HEK293 (cell line): ENCODE measurements around the gene ERCC5.

ENCODE experiments used
- CTCF ChIA-PET: fragments of 350-600 bp; formaldehyde crosslinking; extraction: SDS; loops from one replicate; lab custom pipeline; 2021; ENCODE audit warnings: antibody characterized with exemption; lab: Yijun Ruan, JAX
- POLR2A ChIA-PET: fragments of 300-600 bp; formaldehyde crosslinking; extraction: SDS; loops from one replicate; lab custom pipeline; 2020; ENCODE audit warnings: antibody characterized with exemption, inconsistent platforms; lab: Yijun Ruan, JAX
- H3K27ac ChIP-seq: fragments of 200-500 bp; sonication (Bioruptor generic); 2 replicates; pipeline ENCODE4 v1.5.1; 2014; ENCODE audit warnings: low read depth, low read length, control low read depth, inconsistent platforms; ENCODE audit errors: extremely low read depth
- H3K36me3 ChIP-seq, 2 experiments: fragments of 200-500 bp in 1 of 2; sonication (Bioruptor generic) in 1 of 2; 1 replicate in 1 of 2; 2 replicates in 1 of 2; pipeline ENCODE4 v1.5.1; 2014 to 2017; ENCODE audit warnings: inconsistent platforms in 2 of 2, low read length in 2 of 2; ENCODE audit not compliant: control insufficient read depth in 2 of 2, insufficient read depth in 1 of 2
- H3K4me1 ChIP-seq: fragments of 200-500 bp; sonication (Bioruptor generic); 2 replicates; pipeline ENCODE4 v1.5.1; 2014; ENCODE audit warnings: mild to moderate bottlenecking, low read length, inconsistent platforms; ENCODE audit not compliant: control insufficient read depth, insufficient read depth
- H3K4me3 ChIP-seq: 2 replicates; pipeline ENCODE4 v1.5.1; 2011; ENCODE audit warnings: low read depth, mild to moderate bottlenecking, control low read depth, low read length, moderate library complexity
- H3K9me3 ChIP-seq: fragments of 200-500 bp; sonication (Bioruptor generic); 2 replicates; pipeline ENCODE4 v1.5.1; 2014; ENCODE audit warnings: low read depth, low read length, inconsistent platforms; ENCODE audit not compliant: control insufficient read depth, insufficient read depth
- EGR2 ChIP-seq: fragments of 450-650 bp; formaldehyde crosslinking; IDR thresholded peaks from 2 replicates; pipeline ENCODE4 v1.5.1; 2016; ENCODE audit warnings: low read depth, missing biosample characterization, missing genetic modification characterization
- GLI4 ChIP-seq: fragments of 450-650 bp; formaldehyde crosslinking; IDR thresholded peaks from 2 replicates; pipeline ENCODE4 v1.5.1; 2016; ENCODE audit warnings: missing biosample characterization, missing genetic modification characterization
- HOXC10 ChIP-seq: sonication (generic); formaldehyde crosslinking; IDR thresholded peaks from 2 replicates; pipeline ENCODE4 v1.8.1; 2023; ENCODE audit warnings: mild to moderate bottlenecking, missing genetic modification reagents
- HOXD13 ChIP-seq: sonication (generic); formaldehyde crosslinking; IDR thresholded peaks from 2 replicates; pipeline ENCODE4 v1.8.0; 2022; ENCODE audit warnings: missing genetic modification reagents, borderline replicate concordance
- KLF1 ChIP-seq: fragments of 450-650 bp; formaldehyde crosslinking; IDR thresholded peaks from 2 replicates; pipeline ENCODE4 v1.5.1; 2016; ENCODE audit warnings: missing biosample characterization, missing genetic modification characterization
- MZF1 ChIP-seq: fragments of 450-650 bp; formaldehyde crosslinking; IDR thresholded peaks from 2 replicates; pipeline ENCODE4 v1.5.1; 2017; ENCODE audit warnings: missing biosample characterization, missing genetic modification characterization, borderline replicate concordance
- OVOL3 ChIP-seq: fragments of 450-650 bp; formaldehyde crosslinking; IDR thresholded peaks from 2 replicates; pipeline ENCODE4 v1.5.1; 2016; ENCODE audit warnings: missing biosample characterization, missing genetic modification characterization
- SCRT1 ChIP-seq: fragments of 450-650 bp; formaldehyde crosslinking; IDR thresholded peaks from 2 replicates; pipeline ENCODE4 v1.5.1; 2016; ENCODE audit warnings: missing biosample characterization, missing genetic modification characterization, borderline replicate concordance
- SCRT2 ChIP-seq: fragments of 450-650 bp; formaldehyde crosslinking; IDR thresholded peaks from 2 replicates; pipeline ENCODE4 v1.5.1; 2016; ENCODE audit warnings: missing biosample characterization, missing genetic modification characterization
- SP7 ChIP-seq: fragments of 450-650 bp; formaldehyde crosslinking; IDR thresholded peaks from 2 replicates; pipeline ENCODE4 v1.5.1; 2016; ENCODE audit warnings: missing biosample characterization, missing genetic modification characterization
- ZFP41 ChIP-seq: fragments of 450-650 bp; formaldehyde crosslinking; IDR thresholded peaks from 2 replicates; pipeline ENCODE4 v1.5.1; 2016; ENCODE audit warnings: missing biosample characterization, missing genetic modification characterization, borderline replicate concordance
- ZNF132 ChIP-seq: fragments of 450-650 bp; formaldehyde crosslinking; IDR thresholded peaks from 2 replicates; pipeline ENCODE4 v1.5.1; 2017; ENCODE audit warnings: missing biosample characterization, missing genetic modification characterization, borderline replicate concordance
- ZNF138 ChIP-seq: fragments of 450-650 bp; formaldehyde crosslinking; IDR thresholded peaks from 2 replicates; pipeline ENCODE4 v1.5.1; 2016; ENCODE audit warnings: missing biosample characterization, missing genetic modification characterization, borderline replicate concordance
- ZNF146 ChIP-seq: fragments of 450-650 bp; formaldehyde crosslinking; IDR thresholded peaks from 2 replicates; pipeline ENCODE4 v1.5.1; 2016; ENCODE audit warnings: missing biosample characterization, missing genetic modification characterization
- ZNF214 ChIP-seq: fragments of 450-650 bp; formaldehyde crosslinking; IDR thresholded peaks from 2 replicates; pipeline ENCODE4 v1.5.1; 2017; ENCODE audit warnings: missing biosample characterization, mild to moderate bottlenecking, missing genetic modification characterization, borderline replicate concordance
- ZNF248 ChIP-seq: fragments of 450-650 bp; formaldehyde crosslinking; IDR thresholded peaks from 2 replicates; pipeline ENCODE4 v1.5.1; 2017; ENCODE audit warnings: missing biosample characterization, missing genetic modification characterization
- ZNF341 ChIP-seq: fragments of 450-650 bp; formaldehyde crosslinking; IDR thresholded peaks from 2 replicates; pipeline ENCODE4; 2016; ENCODE audit warnings: low read depth, missing biosample characterization, missing genetic modification characterization
- ZNF391 ChIP-seq: fragments of 450-650 bp; formaldehyde crosslinking; IDR thresholded peaks from 2 replicates; pipeline ENCODE4 v1.5.1; 2016; ENCODE audit warnings: low read depth, missing biosample characterization, missing genetic modification characterization, borderline replicate concordance
- ZNF404 ChIP-seq: fragments of 450-650 bp; formaldehyde crosslinking; IDR thresholded peaks from 2 replicates; pipeline ENCODE4 v1.5.1; 2017; ENCODE audit warnings: missing biosample characterization, missing genetic modification characterization
- ZNF544 ChIP-seq: fragments of 450-650 bp; formaldehyde crosslinking; IDR thresholded peaks from 2 replicates; pipeline ENCODE4 v1.5.0; 2017; ENCODE audit warnings: missing biosample characterization, missing genetic modification characterization
- ZNF548 ChIP-seq: fragments of 450-650 bp; formaldehyde crosslinking; IDR thresholded peaks from 2 replicates; pipeline ENCODE4 v1.5.1; 2016; ENCODE audit warnings: missing biosample characterization, missing genetic modification characterization
- ZNF549 ChIP-seq: fragments of 450-650 bp; IDR thresholded peaks from 2 replicates; pipeline ENCODE4 v1.5.1; 2018; ENCODE audit warnings: missing biosample characterization, missing genetic modification characterization, mild to moderate bottlenecking, inconsistent platforms, moderate library complexity
- ZNF561 ChIP-seq: fragments of 450-650 bp; IDR thresholded peaks from 2 replicates; pipeline ENCODE4 v1.5.1; 2018; ENCODE audit warnings: missing biosample characterization, missing genetic modification characterization, borderline replicate concordance
- ZNF664 ChIP-seq: fragments of 450-650 bp; formaldehyde crosslinking; IDR thresholded peaks from 2 replicates; pipeline ENCODE4 v1.5.1; 2016; ENCODE audit warnings: missing biosample characterization, missing genetic modification characterization
- ZSCAN30 ChIP-seq: fragments of 450-650 bp; IDR thresholded peaks from 2 replicates; pipeline ENCODE4 v1.5.1; 2018; ENCODE audit warnings: missing biosample characterization, mild to moderate bottlenecking, missing genetic modification characterization, moderate library complexity
- TF ChIP-seq, protein P1 (sequence below): fragments of 450-650 bp; formaldehyde crosslinking; IDR thresholded peaks from 2 replicates; pipeline ENCODE4 v1.5.1; 2016; ENCODE audit warnings: missing biosample characterization, missing genetic modification characterization, low read depth
- TF ChIP-seq, protein P2 (sequence below): fragments of 450-650 bp; formaldehyde crosslinking; IDR thresholded peaks from 2 replicates; pipeline ENCODE4 v1.5.1; 2016; ENCODE audit warnings: missing biosample characterization, missing genetic modification characterization
- TF ChIP-seq, protein P3 (sequence below): fragments of 450-650 bp; formaldehyde crosslinking; IDR thresholded peaks from 2 replicates; pipeline ENCODE4 v1.5.1; 2017; ENCODE audit warnings: missing biosample characterization, missing genetic modification characterization
- TF ChIP-seq, protein P4 (sequence below): fragments of 450-650 bp; formaldehyde crosslinking; IDR thresholded peaks from 2 replicates; pipeline ENCODE4 v1.5.1; 2017; ENCODE audit warnings: missing biosample characterization, missing genetic modification characterization
- TF ChIP-seq, protein P5 (sequence below): fragments of 450-650 bp; formaldehyde crosslinking; IDR thresholded peaks from 2 replicates; pipeline ENCODE4 v1.5.1; 2016; ENCODE audit warnings: missing biosample characterization, missing genetic modification characterization

Gene ERCC5

DNA sequence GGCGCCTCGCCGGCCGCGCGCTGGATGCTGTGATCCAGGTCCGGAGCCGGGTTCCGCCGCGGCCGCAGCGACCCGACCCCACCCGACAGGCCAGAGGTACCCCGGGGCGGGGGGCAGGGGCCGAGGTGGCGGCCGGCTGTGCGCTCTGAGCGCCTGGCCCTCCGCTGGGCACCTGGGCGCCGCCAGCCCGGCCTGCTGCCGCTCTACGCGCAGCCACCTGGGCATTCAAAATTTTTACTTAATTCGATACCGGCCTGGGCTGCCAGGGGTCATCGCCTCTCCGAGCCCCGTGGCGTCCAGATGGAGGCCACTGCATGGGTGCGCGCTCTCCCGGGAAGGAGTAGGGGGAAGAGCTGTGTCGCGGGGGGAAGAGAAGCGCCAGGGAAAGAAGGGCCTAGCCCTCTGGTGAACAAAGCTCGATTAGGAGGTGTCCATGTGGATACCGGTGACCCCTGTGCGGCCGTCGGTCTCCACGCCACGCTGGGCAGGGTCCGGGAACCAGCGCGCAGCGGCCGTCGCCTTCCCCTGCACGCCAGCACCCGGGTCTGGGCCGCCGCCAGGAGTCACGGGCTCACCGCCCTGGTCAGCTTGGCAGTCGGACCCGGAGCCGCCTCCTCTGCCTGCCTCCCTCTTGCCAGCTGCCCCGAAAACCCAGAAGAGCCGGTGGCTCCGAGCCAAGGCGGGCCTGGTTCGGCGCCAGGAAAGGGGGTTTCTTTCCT lies 46.2 kb upstream of the ERCC5 start:
- H3K4me1 ChIP-seq: no peaks in the 10 kb centered on the region
- peaks cover 0 to 3% of the 10 kb centered on the region in 2 experiments; a peak in 2 of 3 replicates for H3K36me3 ChIP-seq
- ChIA-PET CTCF (interaction anchor here (0.6 to 2.2 kb wide), 7 partner anchors 11 to 295 kb away, joined by 3 to 8 read pairs (median 3); partner anchors contain the start of gene ERCC5), POLR2A (interaction anchor here (1.0 to 3.5 kb wide), 3 partner anchors 26 to 203 kb away, joined by 3 to 17 read pairs (median 12); partner anchors contain the start of genes TEX30 and TPP2)
- no peaks in the 10 kb centered on the region for H3K9me3 ChIP-seq
- H3K27ac ChIP-seq: peak overlapping the region; percentile 72
- peak overlapping the region; percentile 94 for H3K4me3 ChIP-seq
- TF ChIP-seq ZNF391 (no peak), EGR2 (tag by site-specific recombination) (no peak), GLI4 (tag by site-specific recombination) (no peak), ZNF146 (tag by site-specific recombination) (no peak), ZNF548 (tag by site-specific recombination) (no peak), ZSCAN30 (0 out of 2 replicates have a peak, but pooled peaks have one; percentile 14), ZNF138 (tag by site-specific recombination) (no peak), ZNF549 (no peak), ZNF561 (tag by site-specific recombination) (0 out of 2 replicates have a peak, but pooled peaks have one; percentile 26), SCRT1 (no peak), MZF1 (tag by site-specific recombination) (no peak), SCRT2 (tag by site-specific recombination) (no peak), ZNF664 (no peak), ZNF544 (tag by site-specific recombination) (no peak), ZNF248 (tag by site-specific recombination) (no peak), KLF1 (tag by site-specific recombination) (no peak), ZFP41 (no peak), SP7 (tag by site-specific recombination) (no peak), HOXC10 (no peak), ZNF214 (tag by site-specific recombination) (no peak), HOXD13 (CRISPR knock-in tag) (no peak), ZNF341 (tag by site-specific recombination) (peak; percentile 95), ZNF132 (tag by site-specific recombination) (no peak), ZNF404 (tag by site-specific recombination) (no peak), OVOL3 (tag by site-specific recombination) (no peak)
- TF ChIP-seq, protein P1, sequence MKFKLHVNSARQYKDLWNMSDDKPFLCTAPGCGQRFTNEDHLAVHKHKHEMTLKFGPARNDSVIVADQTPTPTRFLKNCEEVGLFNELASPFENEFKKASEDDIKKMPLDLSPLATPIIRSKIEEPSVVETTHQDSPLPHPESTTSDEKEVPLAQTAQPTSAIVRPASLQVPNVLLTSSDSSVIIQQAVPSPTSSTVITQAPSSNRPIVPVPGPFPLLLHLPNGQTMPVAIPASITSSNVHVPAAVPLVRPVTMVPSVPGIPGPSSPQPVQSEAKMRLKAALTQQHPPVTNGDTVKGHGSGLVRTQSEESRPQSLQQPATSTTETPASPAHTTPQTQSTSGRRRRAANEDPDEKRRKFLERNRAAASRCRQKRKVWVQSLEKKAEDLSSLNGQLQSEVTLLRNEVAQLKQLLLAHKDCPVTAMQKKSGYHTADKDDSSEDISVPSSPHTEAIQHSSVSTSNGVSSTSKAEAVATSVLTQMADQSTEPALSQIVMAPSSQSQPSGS: no peak
- TF ChIP-seq, protein P2, sequence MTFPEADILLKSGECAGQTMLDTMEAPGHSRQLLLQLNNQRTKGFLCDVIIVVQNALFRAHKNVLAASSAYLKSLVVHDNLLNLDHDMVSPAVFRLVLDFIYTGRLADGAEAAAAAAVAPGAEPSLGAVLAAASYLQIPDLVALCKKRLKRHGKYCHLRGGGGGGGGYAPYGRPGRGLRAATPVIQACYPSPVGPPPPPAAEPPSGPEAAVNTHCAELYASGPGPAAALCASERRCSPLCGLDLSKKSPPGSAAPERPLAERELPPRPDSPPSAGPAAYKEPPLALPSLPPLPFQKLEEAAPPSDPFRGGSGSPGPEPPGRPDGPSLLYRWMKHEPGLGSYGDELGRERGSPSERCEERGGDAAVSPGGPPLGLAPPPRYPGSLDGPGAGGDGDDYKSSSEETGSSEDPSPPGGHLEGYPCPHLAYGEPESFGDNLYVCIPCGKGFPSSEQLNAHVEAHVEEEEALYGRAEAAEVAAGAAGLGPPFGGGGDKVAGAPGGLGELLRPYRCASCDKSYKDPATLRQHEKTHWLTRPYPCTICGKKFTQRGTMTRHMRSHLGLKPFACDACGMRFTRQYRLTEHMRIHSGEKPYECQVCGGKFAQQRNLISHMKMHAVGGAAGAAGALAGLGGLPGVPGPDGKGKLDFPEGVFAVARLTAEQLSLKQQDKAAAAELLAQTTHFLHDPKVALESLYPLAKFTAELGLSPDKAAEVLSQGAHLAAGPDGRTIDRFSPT: no peak
- TF ChIP-seq, protein P3, sequence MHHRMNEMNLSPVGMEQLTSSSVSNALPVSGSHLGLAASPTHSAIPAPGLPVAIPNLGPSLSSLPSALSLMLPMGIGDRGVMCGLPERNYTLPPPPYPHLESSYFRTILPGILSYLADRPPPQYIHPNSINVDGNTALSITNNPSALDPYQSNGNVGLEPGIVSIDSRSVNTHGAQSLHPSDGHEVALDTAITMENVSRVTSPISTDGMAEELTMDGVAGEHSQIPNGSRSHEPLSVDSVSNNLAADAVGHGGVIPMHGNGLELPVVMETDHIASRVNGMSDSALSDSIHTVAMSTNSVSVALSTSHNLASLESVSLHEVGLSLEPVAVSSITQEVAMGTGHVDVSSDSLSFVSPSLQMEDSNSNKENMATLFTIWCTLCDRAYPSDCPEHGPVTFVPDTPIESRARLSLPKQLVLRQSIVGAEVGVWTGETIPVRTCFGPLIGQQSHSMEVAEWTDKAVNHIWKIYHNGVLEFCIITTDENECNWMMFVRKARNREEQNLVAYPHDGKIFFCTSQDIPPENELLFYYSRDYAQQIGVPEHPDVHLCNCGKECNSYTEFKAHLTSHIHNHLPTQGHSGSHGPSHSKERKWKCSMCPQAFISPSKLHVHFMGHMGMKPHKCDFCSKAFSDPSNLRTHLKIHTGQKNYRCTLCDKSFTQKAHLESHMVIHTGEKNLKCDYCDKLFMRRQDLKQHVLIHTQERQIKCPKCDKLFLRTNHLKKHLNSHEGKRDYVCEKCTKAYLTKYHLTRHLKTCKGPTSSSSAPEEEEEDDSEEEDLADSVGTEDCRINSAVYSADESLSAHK (tag by site-specific recombination): no peak
- TF ChIP-seq, protein P4, sequence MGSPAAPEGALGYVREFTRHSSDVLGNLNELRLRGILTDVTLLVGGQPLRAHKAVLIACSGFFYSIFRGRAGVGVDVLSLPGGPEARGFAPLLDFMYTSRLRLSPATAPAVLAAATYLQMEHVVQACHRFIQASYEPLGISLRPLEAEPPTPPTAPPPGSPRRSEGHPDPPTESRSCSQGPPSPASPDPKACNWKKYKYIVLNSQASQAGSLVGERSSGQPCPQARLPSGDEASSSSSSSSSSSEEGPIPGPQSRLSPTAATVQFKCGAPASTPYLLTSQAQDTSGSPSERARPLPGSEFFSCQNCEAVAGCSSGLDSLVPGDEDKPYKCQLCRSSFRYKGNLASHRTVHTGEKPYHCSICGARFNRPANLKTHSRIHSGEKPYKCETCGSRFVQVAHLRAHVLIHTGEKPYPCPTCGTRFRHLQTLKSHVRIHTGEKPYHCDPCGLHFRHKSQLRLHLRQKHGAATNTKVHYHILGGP: no peak
- TF ChIP-seq, protein P5, sequence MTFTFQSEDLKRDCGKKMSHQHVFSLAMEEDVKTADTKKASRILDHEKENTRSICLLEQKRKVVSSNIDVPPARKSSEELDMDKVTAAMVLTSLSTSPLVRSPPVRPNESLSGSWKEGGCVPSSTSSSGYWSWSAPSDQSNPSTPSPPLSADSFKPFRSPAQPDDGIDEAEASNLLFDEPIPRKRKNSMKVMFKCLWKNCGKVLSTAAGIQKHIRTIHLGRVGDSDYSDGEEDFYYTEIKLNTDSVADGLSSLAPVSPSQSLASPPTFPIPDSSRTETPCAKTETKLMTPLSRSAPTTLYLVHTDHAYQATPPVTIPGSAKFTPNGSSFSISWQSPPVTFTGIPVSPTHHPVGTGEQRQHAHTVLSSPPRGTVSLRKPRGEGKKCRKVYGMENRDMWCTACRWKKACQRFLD (tag by site-specific recombination): no peak
